Peyer's patch (tissue), 4 donors: ENCODE data around the gene IRAK2. TPM values are rescaled to one million over a fixed set of nuclear protein-coding genes. Genes with fewer than 3 reads are reported as not detected.
"Not testable (repeated sequence)": the region's sequence is repeated elsewhere in the genome, so short reads cannot be mapped to it uniquely, and the experiment has no call there.

Experiments
- DNase-seq, 3 donors: peaks; one replicate each; pipeline ENCODE4 v3.0.0-alpha.2; 2017 to 2019
- H3K27ac ChIP-seq, 4 donors: fragments of 200-600 bp; sonication (generic); one replicate each; pipeline ENCODE4 v1.5.1; 2016 to 2019
- H3K27me3 ChIP-seq, 2 donors: fragments of 200-600 bp; sonication (generic); one replicate each; pipeline ENCODE4 v1.5.1; 2019
- H3K36me3 ChIP-seq, 3 donors: fragments of 200-600 bp; sonication (generic); one replicate each; pipeline ENCODE4 v1.5.1; 2016 to 2019
- H3K4me1 ChIP-seq, 4 donors: fragments of 200-600 bp; sonication (generic); one replicate each; pipeline ENCODE4 v1.5.1; 2016 to 2019
- H3K4me3 ChIP-seq, 4 donors: fragments of 200-600 bp; sonication (generic); 1 replicate in 3 of 4; 2 replicates in 1 of 4; pipeline ENCODE4 v1.5.1; 2016 to 2019; ENCODE audit warnings: mild to moderate bottlenecking in 1 of 4
- H3K9me3 ChIP-seq, 4 donors: fragments of 200-600 bp; sonication (generic); one replicate each; pipeline ENCODE4 v1.5.1; 2016 to 2019; ENCODE audit warnings: mild to moderate bottlenecking in 1 of 4
- POLR2A ChIP-seq, 2 donors: fragments of 450-650 bp; IDR thresholded peaks; one replicate each; pipeline ENCODE4 v1.5.1; 2017; ENCODE audit warnings: antibody characterized with exemption in 2 of 2, mild to moderate bottlenecking in 2 of 2, moderate library complexity in 2 of 2
- total RNA-seq, 4 donors: library from RNA; depleted of rRNA; stranded (reverse); fragments of >200 nt; gene quantifications; one replicate each; pipeline ENCODE4 v1.1.0, GENCODE V29; 2016
- TF ChIP-seq, protein P1 (sequence below), 6 experiments: fragments of 450-650 bp in 4 of 6; fragments of 200-600 bp in 2 of 6; sonication (generic) in 1 of 6; IDR thresholded peaks; one replicate each; pipeline ENCODE4 v1.5.1; 2017 to 2019; ENCODE audit warnings: antibody characterized with exemption in 6 of 6, mild to moderate bottlenecking in 3 of 6, moderate library complexity in 1 of 6

The IRAK2 gene
- total RNA-seq, 4 donors from 2014 or later, result 9.1 to 17.3 (median 11.0) TPM

DNA sequence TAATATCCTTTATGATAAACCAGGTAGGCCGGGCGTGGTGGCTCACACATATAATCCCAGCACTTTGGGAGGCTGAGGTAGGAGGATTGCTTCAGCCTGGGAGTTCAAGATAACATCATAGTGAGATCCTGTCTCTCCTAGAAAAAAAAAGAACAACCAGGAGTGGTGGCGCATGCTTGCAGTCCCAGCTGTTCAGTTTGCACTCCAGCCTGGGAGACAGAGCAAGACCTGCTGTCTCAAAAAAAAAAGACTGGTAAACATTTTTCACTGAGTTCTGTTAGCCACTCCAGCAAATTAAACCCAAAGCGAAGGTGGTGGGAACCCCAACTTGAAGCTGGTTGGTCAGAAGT lies 9.6 kb upstream of the IRAK2 start:
- H3K4me1 ChIP-seq, result no peaks in the 10 kb centered on the region
- H3K4me3 ChIP-seq, result no peak overlapping the region
- peaks cover 0 to 45% (median under 1%) of the 10 kb centered on the region in 3 donors for H3K36me3 ChIP-seq
- TF ChIP-seq POLR2A (IDR thresholded peaks at IDR 0.05), result no peak
- TF ChIP-seq, protein P1, sequence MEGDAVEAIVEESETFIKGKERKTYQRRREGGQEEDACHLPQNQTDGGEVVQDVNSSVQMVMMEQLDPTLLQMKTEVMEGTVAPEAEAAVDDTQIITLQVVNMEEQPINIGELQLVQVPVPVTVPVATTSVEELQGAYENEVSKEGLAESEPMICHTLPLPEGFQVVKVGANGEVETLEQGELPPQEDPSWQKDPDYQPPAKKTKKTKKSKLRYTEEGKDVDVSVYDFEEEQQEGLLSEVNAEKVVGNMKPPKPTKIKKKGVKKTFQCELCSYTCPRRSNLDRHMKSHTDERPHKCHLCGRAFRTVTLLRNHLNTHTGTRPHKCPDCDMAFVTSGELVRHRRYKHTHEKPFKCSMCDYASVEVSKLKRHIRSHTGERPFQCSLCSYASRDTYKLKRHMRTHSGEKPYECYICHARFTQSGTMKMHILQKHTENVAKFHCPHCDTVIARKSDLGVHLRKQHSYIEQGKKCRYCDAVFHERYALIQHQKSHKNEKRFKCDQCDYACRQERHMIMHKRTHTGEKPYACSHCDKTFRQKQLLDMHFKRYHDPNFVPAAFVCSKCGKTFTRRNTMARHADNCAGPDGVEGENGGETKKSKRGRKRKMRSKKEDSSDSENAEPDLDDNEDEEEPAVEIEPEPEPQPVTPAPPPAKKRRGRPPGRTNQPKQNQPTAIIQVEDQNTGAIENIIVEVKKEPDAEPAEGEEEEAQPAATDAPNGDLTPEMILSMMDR (IDR thresholded peaks at IDR 0.05), result no peak
- DNase-seq, result no peak
- no peaks in the 10 kb centered on the region for H3K9me3 ChIP-seq
- H3K27ac ChIP-seq, result no peak overlapping the region
- no peaks in the 10 kb centered on the region for H3K27me3 ChIP-seq

DNA sequence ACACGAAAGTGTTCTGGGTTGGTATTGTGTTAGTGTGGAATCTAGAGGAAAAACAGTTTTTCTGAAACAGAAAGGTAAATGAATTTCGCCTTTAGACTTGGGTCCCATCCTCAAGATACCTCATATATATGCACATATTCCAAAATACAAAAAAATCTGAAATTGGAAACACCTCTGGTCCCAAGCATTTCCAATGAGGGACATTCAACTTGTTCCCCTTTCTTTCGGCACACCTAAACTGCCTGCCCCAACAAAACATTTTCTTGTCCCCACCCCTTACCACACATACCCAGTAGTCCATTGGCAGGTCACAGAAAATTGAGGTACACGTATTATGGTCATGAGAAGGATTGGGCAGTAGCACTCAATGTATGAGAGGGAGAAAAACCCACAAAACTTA lies 9.1 kb upstream of the IRAK2 start:
- Histone ChIP-seq H3K27me3 (no peaks in the 10 kb centered on the region), H3K27ac (no peak overlapping the region), H3K36me3 (peaks cover 0 to 39% (median 0%) of the 10 kb centered on the region in 3 donors), H3K9me3 (no peaks in the 10 kb centered on the region), H3K4me1 (no peaks in the 10 kb centered on the region), H3K4me3 (no peak overlapping the region)
- no peak for TF ChIP-seq POLR2A (IDR thresholded peaks at IDR 0.05)
- TF ChIP-seq, protein P1 (IDR thresholded peaks at IDR 0.05), result no peak
- DNase-seq, result no peak

DNA sequence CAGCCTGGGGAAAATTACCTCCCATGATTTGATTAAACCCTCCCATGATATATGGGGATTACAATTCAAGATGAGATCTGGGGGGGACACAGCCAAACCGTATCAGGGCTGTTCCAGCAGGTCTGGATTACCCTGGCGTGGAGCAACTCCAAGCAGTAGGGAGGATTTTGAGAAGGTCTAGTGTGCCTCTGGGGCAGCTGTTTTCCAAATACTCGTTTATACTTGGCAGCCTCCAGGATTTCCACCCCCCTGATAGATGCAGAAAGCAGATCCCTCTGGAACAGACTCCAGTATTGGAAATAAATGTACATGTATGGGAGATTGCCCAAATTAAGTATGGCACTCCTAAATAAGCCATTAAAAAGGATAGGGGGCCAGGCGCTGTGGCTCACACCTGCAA lies 7.7 kb upstream of the IRAK2 start:
- DNase-seq, result no peak
- Histone ChIP-seq H3K36me3 (peaks cover 0 to 26% (median 0%) of the 10 kb centered on the region in 3 donors), H3K9me3 (no peaks in the 10 kb centered on the region), H3K4me1 (no peaks in the 10 kb centered on the region), H3K4me3 (no peak overlapping the region), H3K27ac (no peak overlapping the region), H3K27me3 (no peaks in the 10 kb centered on the region)
- TF ChIP-seq POLR2A (IDR thresholded peaks at IDR 0.05), result no peak
- TF ChIP-seq, protein P1 (IDR thresholded peaks at IDR 0.05), result no peak

DNA sequence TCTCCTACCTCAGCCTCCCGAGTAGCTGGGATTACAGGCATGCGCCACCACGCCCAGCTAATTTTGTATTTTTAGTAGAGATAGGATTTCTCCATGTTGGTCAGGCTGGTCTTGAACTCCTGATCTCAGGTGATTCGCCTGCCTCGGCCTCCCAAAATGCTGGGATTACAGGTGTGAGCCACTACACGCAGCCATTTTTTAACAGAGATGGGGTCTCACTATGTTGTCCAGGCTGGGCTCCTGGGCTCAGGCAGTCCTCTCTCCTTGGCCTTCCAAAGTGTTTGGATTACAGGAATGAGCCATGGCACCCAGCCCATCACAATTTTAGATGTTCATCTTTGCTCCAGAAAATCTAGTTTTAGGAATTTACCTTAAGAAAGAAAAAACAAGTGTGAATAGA lies 6.2 kb upstream of the IRAK2 start:
- not testable (repeated sequence) for H3K27ac ChIP-seq, DNase-seq, H3K4me1 ChIP-seq, H3K4me3 ChIP-seq, H3K9me3 ChIP-seq, H3K27me3 ChIP-seq
- peaks cover 0 to 10% (median 0%) of the 10 kb centered on the region in 3 donors for H3K36me3 ChIP-seq

DNA sequence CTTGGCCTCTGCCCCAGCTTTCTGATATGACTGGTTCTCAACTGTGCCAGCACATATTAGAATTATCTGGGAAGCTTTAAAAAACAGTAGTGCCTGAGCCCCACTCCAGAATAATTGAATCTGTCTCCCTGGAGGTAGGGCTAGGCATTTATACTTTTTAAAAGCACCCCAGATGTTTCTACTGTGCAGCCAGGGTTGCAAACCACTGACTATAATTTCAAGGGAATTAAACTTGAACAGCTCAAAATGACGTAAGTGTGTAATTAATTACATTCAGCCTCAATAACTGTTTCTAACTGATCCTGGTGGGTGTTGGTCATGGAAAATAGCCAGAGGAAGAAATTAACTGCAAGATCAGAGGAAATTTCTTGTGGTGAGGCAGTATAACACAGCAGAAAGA lies 4.4 kb upstream of the IRAK2 start:
- no peaks in the 10 kb centered on the region for H3K27me3 ChIP-seq
- no peaks in the 10 kb centered on the region for H3K9me3 ChIP-seq
- H3K36me3 ChIP-seq, result no peaks in the 10 kb centered on the region
- H3K4me3 ChIP-seq, result no peak overlapping the region
- no peak overlapping the region for H3K27ac ChIP-seq
- H3K4me1 ChIP-seq, result peaks cover 0 to 5% (median 0%) of the 10 kb centered on the region in 4 donors
- no peak for DNase-seq
- no peak for TF ChIP-seq POLR2A (IDR thresholded peaks at IDR 0.05)
- TF ChIP-seq, protein P1 (IDR thresholded peaks at IDR 0.05), result no peak

DNA sequence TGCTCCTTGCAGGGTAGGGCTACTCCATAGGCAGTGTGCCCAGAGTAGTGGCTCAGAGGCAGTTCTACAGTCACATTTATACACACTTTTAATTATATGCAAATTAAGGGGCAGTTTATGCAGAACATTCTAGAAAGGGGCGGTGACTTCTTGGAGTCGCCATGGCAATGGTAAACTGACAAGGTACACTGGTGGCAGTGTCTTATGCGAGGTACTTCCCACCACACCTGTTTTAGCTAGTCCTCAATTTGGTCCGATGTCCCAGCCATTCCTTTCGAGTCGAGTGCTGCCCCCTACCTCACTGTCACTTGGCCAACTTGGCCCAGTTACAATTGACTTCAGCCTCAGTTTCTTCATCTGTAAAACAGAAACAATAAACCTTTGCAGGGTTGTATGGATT lies 3.8 kb upstream of the IRAK2 start:
- H3K4me1 ChIP-seq, result peaks cover 0 to 7% (median 0%) of the 10 kb centered on the region in 4 donors
- H3K27ac ChIP-seq, result no peak overlapping the region
- H3K36me3 ChIP-seq, result no peaks in the 10 kb centered on the region
- no peak overlapping the region for H3K4me3 ChIP-seq
- no peaks in the 10 kb centered on the region for H3K9me3 ChIP-seq
- DNase-seq, result no peak
- H3K27me3 ChIP-seq, result no peaks in the 10 kb centered on the region
- TF ChIP-seq POLR2A (IDR thresholded peaks at IDR 0.05), result no peak
- TF ChIP-seq, protein P1 (IDR thresholded peaks at IDR 0.05), result no peak
